Sigmoid colon (tissue), 4 donors: ENCODE measurements around the gene ARHGAP9.

Experiments
- EP300 ChIP-seq, 4 donors: sonication (generic); formaldehyde crosslinking; IDR thresholded peaks; one replicate each; pipeline ENCODE4 v1.6.1; 2017; ENCODE audit warnings: antibody characterized with exemption in 4 of 4
- POLR2A ChIP-seq, 2 donors: fragments of 450-650 bp; IDR thresholded peaks; one replicate each; pipeline ENCODE4 v1.6.1; 2016; ENCODE audit warnings: antibody characterized with exemption in 2 of 2, mild to moderate bottlenecking in 2 of 2, moderate library complexity in 2 of 2
- TF ChIP-seq, protein P1 (sequence below), 4 experiments: fragments of 450-650 bp in 3 of 4; fragments of 200-600 bp in 1 of 4; IDR thresholded peaks; one replicate each; pipeline ENCODE4 v1.5.1; 2016 to 2019; ENCODE audit warnings: antibody characterized with exemption in 4 of 4, mild to moderate bottlenecking in 3 of 4, moderate library complexity in 2 of 4

DNA sequence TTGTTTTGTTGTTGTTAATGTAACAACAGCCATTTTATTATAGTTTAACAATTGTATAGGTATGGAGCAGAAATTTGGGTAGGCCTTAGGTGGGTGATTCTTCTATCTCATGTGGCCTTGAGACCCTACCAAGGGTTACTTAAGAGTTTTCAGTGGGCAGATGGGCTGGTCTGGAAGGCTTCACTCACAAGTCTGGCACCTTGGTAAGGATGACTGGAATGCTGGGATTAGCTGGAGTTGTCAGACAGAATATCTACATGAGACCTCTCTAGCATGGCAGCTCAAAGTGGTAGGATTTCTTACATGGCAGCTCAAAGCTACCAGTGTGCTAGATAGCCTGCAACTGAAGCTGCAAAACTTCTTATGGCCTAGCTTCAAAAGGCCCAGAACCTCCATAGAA lies 6.0 kb upstream of the ARHGAP9 start:
- TF ChIP-seq, protein P1, sequence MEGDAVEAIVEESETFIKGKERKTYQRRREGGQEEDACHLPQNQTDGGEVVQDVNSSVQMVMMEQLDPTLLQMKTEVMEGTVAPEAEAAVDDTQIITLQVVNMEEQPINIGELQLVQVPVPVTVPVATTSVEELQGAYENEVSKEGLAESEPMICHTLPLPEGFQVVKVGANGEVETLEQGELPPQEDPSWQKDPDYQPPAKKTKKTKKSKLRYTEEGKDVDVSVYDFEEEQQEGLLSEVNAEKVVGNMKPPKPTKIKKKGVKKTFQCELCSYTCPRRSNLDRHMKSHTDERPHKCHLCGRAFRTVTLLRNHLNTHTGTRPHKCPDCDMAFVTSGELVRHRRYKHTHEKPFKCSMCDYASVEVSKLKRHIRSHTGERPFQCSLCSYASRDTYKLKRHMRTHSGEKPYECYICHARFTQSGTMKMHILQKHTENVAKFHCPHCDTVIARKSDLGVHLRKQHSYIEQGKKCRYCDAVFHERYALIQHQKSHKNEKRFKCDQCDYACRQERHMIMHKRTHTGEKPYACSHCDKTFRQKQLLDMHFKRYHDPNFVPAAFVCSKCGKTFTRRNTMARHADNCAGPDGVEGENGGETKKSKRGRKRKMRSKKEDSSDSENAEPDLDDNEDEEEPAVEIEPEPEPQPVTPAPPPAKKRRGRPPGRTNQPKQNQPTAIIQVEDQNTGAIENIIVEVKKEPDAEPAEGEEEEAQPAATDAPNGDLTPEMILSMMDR (IDR thresholded peaks at IDR 0.05): no peak
- TF ChIP-seq POLR2A (IDR thresholded peaks at IDR 0.05) (no peak), EP300 (IDR thresholded peaks at IDR 0.05) (no peak)
